Measurements from ENCODE around the gene TESK1.

DNA sequence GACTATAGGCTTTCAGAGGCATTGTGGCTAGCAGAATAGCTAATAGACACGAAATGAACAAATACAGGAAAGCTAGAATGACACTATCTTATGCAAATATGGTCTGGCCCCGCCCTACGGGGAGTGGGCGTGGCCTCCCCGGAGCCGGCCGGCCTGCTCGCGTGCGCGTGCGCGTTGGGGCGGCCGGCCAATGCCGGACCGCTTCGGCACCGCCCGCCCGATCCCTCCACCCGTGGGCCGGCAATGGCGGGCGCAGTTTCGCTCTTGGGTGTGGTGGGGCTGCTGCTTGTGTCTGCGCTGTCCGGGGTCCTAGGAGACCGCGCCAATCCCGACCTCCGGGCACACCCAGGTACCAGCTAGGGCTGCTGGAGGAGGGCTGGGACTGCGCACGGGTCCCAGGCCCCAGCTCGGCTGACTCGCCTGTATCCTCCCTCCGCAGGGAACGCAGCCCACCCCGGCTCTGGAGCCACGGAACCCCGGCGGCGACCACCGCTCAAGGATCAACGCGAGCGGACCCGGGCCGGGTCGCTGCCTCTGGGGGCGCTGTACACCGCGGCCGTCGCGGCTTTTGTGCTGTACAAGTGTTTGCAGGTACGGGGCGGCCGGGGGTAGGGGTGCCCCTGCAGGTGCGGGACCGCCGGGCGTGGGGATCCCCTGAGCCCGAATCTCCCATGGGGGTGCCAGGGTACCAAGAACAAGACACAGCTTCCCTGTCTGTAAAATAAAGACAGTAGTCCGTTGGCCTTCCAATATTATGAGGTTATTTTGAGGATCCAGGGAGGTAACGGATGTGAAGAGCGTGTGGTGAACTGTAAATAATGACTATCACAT is 53.3 kb downstream of the TESK1 start, which contains the start of gene CCDC107:
- TF ChIP-seq, protein P1, sequence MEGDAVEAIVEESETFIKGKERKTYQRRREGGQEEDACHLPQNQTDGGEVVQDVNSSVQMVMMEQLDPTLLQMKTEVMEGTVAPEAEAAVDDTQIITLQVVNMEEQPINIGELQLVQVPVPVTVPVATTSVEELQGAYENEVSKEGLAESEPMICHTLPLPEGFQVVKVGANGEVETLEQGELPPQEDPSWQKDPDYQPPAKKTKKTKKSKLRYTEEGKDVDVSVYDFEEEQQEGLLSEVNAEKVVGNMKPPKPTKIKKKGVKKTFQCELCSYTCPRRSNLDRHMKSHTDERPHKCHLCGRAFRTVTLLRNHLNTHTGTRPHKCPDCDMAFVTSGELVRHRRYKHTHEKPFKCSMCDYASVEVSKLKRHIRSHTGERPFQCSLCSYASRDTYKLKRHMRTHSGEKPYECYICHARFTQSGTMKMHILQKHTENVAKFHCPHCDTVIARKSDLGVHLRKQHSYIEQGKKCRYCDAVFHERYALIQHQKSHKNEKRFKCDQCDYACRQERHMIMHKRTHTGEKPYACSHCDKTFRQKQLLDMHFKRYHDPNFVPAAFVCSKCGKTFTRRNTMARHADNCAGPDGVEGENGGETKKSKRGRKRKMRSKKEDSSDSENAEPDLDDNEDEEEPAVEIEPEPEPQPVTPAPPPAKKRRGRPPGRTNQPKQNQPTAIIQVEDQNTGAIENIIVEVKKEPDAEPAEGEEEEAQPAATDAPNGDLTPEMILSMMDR (IDR thresholded peaks at IDR 0.05) = peak; percentile 37 to 75 (median 48)
- peak in 2 of 3 donors; percentile 22 to 23 for TF ChIP-seq POLR2AphosphoS5 (IDR thresholded peaks at IDR 0.05)

All from breast epithelium (tissue), 3 donors.